BE2C (cell line): ENCODE measurements around the gene MMP20.

ENCODE experiments used
- DNase-seq: peaks from one replicate; pipeline ENCODE4 v3.0.0-alpha.2; 2020
- H3K27me3 ChIP-seq: fragments of 250-450 bp; sonication (Bioruptor Pico); 2 replicates; pipeline ENCODE4 v1.5.1; 2020; ENCODE audit warnings: mild to moderate bottlenecking
- H3K36me3 ChIP-seq: fragments of 250-450 bp; sonication (Bioruptor Pico); 2 replicates; pipeline ENCODE4 v1.5.1; 2020; ENCODE audit warnings: mild to moderate bottlenecking
- H3K4me1 ChIP-seq: fragments of 250-450 bp; sonication (Bioruptor Pico); 2 replicates; pipeline ENCODE4 v1.5.1; 2020
- H3K4me3 ChIP-seq: 2 replicates; pipeline ENCODE4 v1.5.1; 2011; ENCODE audit warnings: low read depth, low read length
- H3K9me3 ChIP-seq: fragments of 250-450 bp; sonication (Bioruptor Pico); 2 replicates; pipeline ENCODE4 v1.5.1; 2020
- CTCF ChIP-seq: IDR thresholded peaks from 2 replicates; pipeline ENCODE4 v1.5.1; 2012; ENCODE audit warnings: mild to moderate bottlenecking, low read depth, low read length

MMP20 gene

DNA sequence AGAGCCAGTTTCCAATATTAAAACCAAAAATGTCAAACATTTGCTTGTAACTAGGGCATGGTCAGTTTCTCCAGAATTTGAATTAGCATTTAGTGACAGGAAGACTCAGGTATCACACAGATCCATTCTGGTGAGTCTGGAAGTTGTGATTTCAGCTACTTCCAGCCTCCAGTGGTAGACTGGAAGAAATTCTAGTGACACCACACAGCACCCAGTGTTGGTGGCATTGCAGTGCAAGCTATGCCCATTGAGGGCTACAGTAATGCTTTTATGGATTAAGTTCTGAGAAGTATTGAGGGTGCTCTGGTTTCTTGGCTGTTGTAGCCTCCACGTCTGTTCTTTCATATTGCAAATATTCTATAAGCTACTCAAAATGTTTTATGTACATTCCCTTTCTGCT is 31.4 kb upstream of the MMP20 start:
- no peak for TF ChIP-seq CTCF
- Histone ChIP-seq H3K27me3 (peaks cover 6% of the 10 kb centered on the region; the same call in 1 of the 2 replicates), H3K4me3 (no peak overlapping the region), H3K4me1 (no peaks in the 10 kb centered on the region), H3K9me3 (peaks cover 3% of the 10 kb centered on the region; the same call in 1 of the 2 replicates), H3K36me3 (no peaks in the 10 kb centered on the region)
- DNase-seq, result no peak

GRCh38 chr11:102655547-102655946 is 30.4 kb upstream of the MMP20 start:
- no peak for DNase-seq
- Histone ChIP-seq H3K4me1 (no peaks in the 10 kb centered on the region), H3K9me3 (peaks cover 3% of the 10 kb centered on the region; the same call in 1 of the 2 replicates), H3K4me3 (no peak overlapping the region), H3K36me3 (no peaks in the 10 kb centered on the region), H3K27me3 (peaks cover 6% of the 10 kb centered on the region; the same call in 1 of the 2 replicates)
- TF ChIP-seq CTCF, result no peak

DNA sequence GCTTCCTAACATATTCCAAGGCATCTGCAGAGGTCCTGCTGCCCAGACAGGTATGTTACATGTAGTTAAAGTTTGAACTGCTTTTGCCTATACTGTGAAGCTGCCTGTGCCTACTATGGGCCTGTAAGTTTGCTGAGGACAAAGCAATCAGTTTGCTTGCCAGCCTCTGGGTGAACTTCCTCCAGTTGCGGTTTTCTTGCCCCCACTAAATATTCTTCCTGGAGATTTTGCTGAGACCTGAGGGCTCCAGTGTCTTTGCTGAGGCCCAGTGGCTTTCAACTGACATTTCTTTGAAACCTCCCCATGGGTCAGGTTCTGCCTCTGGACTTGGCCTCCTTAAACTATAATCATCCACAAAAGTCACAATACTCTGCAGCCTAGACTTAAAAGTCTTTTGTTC is 29.6 kb upstream of the MMP20 start:
- Histone ChIP-seq H3K4me1 (no peaks in the 10 kb centered on the region), H3K27me3 (peaks cover 5% of the 10 kb centered on the region; the same call in 1 of the 2 replicates), H3K9me3 (peaks cover 3% of the 10 kb centered on the region; the same call in 1 of the 2 replicates), H3K36me3 (no peaks in the 10 kb centered on the region), H3K4me3 (no peak overlapping the region)
- TF ChIP-seq CTCF, result no peak
- no peak for DNase-seq

- no peaks in the 10 kb centered on the region for H3K4me1 ChIP-seq
These were observed 28.7 kb upstream of the MMP20 start for GRCh38 chr11:102653744-102654291.

GRCh38 chr11:102647430-102647829 is 22.3 kb upstream of the MMP20 start:
- DNase-seq, result no peak
- no peak for TF ChIP-seq CTCF
- peaks cover 5% of the 10 kb centered on the region; the same call in 1 of the 2 replicates for H3K27me3 ChIP-seq
- no peaks in the 10 kb centered on the region for H3K36me3 ChIP-seq
- H3K4me1 ChIP-seq, result no peaks in the 10 kb centered on the region
- H3K4me3 ChIP-seq, result no peak overlapping the region
- H3K9me3 ChIP-seq, result no peaks in the 10 kb centered on the region; the same call in 1 of the 2 replicates

More at GRCh38 chr11:102653744-102654291, 28.7 kb upstream of the MMP20 start:
- H3K9me3 ChIP-seq, result peaks cover 3% of the 10 kb centered on the region; the same call in 1 of the 2 replicates
- no peaks in the 10 kb centered on the region for H3K36me3 ChIP-seq
- no peak overlapping the region for H3K4me3 ChIP-seq
- no peaks in the 10 kb centered on the region for H3K27me3 ChIP-seq
- no peak for DNase-seq
- TF ChIP-seq CTCF, result no peak

DNA sequence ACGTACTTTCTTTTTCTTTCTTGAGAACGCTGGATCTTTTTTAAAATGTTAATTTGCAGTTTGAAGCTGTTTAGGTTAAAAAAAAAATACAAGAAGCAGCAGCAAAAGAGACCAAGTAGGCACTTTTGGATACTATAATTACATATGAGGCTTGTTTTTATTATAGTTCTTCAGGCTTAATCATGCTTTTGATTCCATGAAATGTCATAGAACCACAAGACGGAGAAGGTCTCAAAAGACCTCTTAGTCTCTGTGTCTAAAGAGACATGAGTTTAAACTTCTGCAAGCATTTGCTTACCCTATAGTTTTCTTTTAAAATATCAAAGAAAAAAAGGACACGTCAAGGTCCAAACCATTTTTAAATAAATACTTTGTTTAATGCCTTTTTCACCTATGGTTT is 18.8 kb upstream of the MMP20 start:
- peaks cover 5% of the 10 kb centered on the region; the same call in 1 of the 2 replicates for H3K27me3 ChIP-seq
- H3K9me3 ChIP-seq, result no peaks in the 10 kb centered on the region
- no peaks in the 10 kb centered on the region for H3K4me1 ChIP-seq
- no peak for DNase-seq
- H3K36me3 ChIP-seq, result no peaks in the 10 kb centered on the region
- no peak overlapping the region for H3K4me3 ChIP-seq
- TF ChIP-seq CTCF, result no peak
